GM12891 (cell line): Measurements from ENCODE around the gene POU2F3.

ENCODE experiments used
- DNase-seq: peaks from one replicate; pipeline ENCODE4 v3.0.0; 2011; ENCODE audit warnings: low spot score; ENCODE audit not compliant: insufficient read length
- FAIRE-seq: peaks from 2 replicates; lab custom pipeline; 2011; peaks lifted over from hg19 to GRCh38; lab: Jason Lieb, UNC
- PAX5 ChIP-seq: IDR thresholded peaks from 2 replicates; pipeline ENCODE4 v1.6.1; 2011; ENCODE audit warnings: low read length, moderate library complexity, mild to moderate bottlenecking; ENCODE audit not compliant: insufficient read depth, severe bottlenecking
- POLR2A ChIP-seq: IDR thresholded peaks from 2 replicates; pipeline ENCODE4 v1.6.1; 2011; ENCODE audit warnings: low read depth, low read length, control low read depth
- POLR2AphosphoS5 ChIP-seq: IDR thresholded peaks from 2 replicates; pipeline ENCODE4 v1.6.1; 2011; ENCODE audit warnings: low read depth, low read length, control low read depth
- POU2F2 ChIP-seq: IDR thresholded peaks from 2 replicates; pipeline ENCODE4 v1.6.1; 2011; ENCODE audit warnings: low read depth, mild to moderate bottlenecking, control low read depth, low read length, moderate library complexity
- SPI1 ChIP-seq: IDR thresholded peaks from 2 replicates; pipeline ENCODE4 v1.6.1; 2011; ENCODE audit warnings: low read depth, low read length, control low read depth
- TAF1 ChIP-seq: IDR thresholded peaks from 2 replicates; pipeline ENCODE4 v1.6.1; 2011; ENCODE audit warnings: low read depth, low read length, control low read depth

POU2F3 gene

DNA sequence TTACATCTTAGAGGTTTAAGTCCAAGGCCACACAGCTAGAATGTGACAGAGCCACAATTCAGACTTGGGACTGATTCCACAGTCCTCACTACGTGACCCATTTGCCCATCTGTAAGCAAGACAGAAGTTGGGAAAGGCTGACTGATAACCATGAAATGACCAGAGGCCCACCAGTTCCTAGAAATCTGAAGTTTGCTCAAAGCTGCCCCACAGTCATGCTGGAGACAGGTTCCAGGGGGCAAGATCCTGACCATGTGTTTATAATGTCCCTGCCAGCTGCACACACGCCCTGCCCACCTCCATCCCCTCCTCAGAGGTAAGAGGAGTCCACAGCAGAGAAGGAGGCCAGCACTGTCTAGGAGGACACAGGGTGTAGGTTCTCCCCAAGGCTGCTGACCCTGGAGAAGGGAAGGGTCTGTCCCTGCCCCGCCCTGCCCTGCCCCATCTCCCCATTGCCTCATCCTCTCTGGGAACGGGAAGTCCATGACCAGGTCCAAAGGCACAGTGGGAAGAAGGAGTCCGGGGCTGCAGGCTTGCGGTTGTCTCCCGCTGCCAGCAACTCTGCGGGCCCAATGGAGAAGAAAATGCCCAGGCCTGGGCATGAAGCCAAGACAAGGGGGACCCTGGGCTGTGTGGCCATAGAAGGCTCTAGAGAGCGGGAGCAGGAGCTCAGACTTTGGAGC lies 41.0 kb upstream of the POU2F3 start:
- DNase-seq (no peak), FAIRE-seq (no peak)
- TF ChIP-seq POU2F2 (no peak), SPI1 (no peak), POLR2A (no peak), POLR2AphosphoS5 (no peak), TAF1 (no peak), PAX5 (no peak)

DNA sequence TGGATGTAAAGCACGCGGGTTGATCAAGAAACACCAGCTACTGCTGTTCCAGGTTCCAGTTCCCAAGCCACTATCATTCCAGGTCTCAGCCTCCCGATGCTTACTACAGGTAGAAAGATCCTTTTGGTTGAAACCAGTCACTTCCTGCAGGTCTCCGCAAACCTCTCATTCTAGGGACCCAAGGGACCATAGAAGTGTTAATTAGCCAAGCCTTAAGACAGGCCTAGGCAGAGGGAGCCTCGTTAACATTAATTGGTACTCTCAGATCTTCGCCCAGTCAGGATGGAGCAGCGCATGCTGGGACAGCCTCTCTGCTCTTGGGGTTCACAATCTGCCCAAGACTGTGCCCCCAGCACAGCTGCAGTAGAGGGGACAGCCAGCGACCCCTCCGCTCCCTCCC lies 40.3 kb upstream of the POU2F3 start:
- no peak for TF ChIP-seq TAF1
- TF ChIP-seq PAX5, result no peak
- TF ChIP-seq POU2F2, result no peak
- TF ChIP-seq SPI1, result no peak
- no peak for TF ChIP-seq POLR2AphosphoS5
- TF ChIP-seq POLR2A, result no peak
- DNase-seq (no peak), FAIRE-seq (no peak)

- no peak for FAIRE-seq
- TF ChIP-seq SPI1 (no peak), POLR2AphosphoS5 (no peak), POU2F2 (no peak), TAF1 (no peak), POLR2A (no peak), PAX5 (no peak)
- DNase-seq, result no peak
These were observed 39.3 kb upstream of the POU2F3 start for GRCh38 chr11:120200677-120201076.

DNA sequence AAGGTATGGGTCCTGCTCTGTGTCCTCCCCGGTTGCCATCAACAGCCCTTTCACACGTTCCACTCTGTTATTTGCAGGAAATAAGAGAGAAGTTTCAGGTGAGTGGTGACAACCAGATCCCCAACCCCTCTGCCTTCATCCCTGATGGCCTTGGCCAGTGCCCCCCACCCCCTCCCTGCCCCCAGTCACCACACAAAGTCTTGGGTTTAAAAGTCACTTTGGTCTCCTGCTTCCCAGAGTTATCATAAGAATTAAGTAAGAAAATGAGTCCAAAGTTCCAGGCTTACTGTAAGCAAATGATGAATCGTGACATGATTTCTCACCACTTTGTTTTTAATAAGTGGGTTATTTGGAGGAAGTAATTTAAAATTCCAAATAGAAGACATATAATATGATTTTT lies 38.3 kb upstream of the POU2F3 start:
- TF ChIP-seq POU2F2 (no peak), SPI1 (no peak), POLR2A (no peak), PAX5 (no peak), TAF1 (no peak)
- DNase-seq (no peak), FAIRE-seq (no peak)

GRCh38 chr11:120203626-120204025 lies 36.3 kb upstream of the POU2F3 start:
- no peak for DNase-seq
- no peak for FAIRE-seq

GRCh38 chr11:120205596-120206161 lies 34.3 kb upstream of the POU2F3 start:
- no peak for DNase-seq
- no peak for FAIRE-seq

More at GRCh38 chr11:120203626-120204025, 36.3 kb upstream of the POU2F3 start:
- TF ChIP-seq POLR2AphosphoS5, result no peak
- TF ChIP-seq POU2F2, result no peak
- TF ChIP-seq POLR2A, result no peak
- no peak for TF ChIP-seq TAF1

GRCh38 chr11:120207512-120207911 lies 32.4 kb upstream of the POU2F3 start:
- no peak for TF ChIP-seq POU2F2
- TF ChIP-seq POLR2AphosphoS5, result no peak
- no peak for TF ChIP-seq SPI1
- TF ChIP-seq PAX5, result no peak
- TF ChIP-seq POLR2A, result no peak
- TF ChIP-seq TAF1, result no peak
- no peak for DNase-seq
- FAIRE-seq, result no peak

More at GRCh38 chr11:120205596-120206161, 34.3 kb upstream of the POU2F3 start:
- TF ChIP-seq PAX5, result no peak
- TF ChIP-seq SPI1, result no peak
- no peak for TF ChIP-seq POU2F2
- TF ChIP-seq POLR2A, result no peak
- TF ChIP-seq POLR2AphosphoS5, result no peak
- TF ChIP-seq TAF1, result no peak

DNA sequence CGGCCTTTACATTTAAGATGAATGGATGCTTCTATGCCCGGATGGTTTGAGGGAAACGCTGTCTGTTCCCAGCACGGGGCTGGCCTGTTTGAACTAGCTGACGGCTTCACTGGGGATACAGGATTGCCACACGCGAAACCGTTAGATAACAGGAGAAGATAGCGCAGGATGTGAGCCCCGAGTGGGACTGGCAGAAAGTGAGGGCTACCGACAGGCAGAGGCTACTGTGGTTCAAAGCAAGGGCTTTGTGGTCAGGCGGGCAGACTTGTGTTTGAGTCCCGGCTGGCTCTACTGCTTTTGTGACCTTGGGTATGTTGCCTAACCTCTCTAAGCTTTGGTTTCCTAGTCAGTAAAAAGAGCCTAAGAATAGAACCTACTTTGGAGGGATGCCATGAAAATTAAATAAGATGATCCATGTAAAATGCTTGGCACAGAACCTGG lies 31.9 kb upstream of the POU2F3 start:
- FAIRE-seq (no peak), DNase-seq (no peak)
- TF ChIP-seq POLR2AphosphoS5 (no peak), TAF1 (no peak), POU2F2 (no peak), PAX5 (no peak), SPI1 (no peak)

- TF ChIP-seq POLR2AphosphoS5 (no peak), PAX5 (no peak), TAF1 (no peak), POLR2A (no peak), SPI1 (no peak), POU2F2 (no peak)
- FAIRE-seq, result no peak
- no peak for DNase-seq
These were observed 31.2 kb upstream of the POU2F3 start for GRCh38 chr11:120208777-120209176.
